CD14-positive monocyte (primary cell): Measurements from ENCODE around the gene SIX6. TPM values are rescaled to one million over a fixed set of nuclear protein-coding genes. Genes with fewer than 3 reads are reported as not detected.

Source experiments
- DNase-seq, 3 donors: peaks; one replicate each; pipeline ENCODE4 v3.0.0-alpha.2; 2011 to 2022
- H2AFZ ChIP-seq: 2 replicates; pipeline ENCODE4 v1.6.0; 2012; ENCODE audit warnings: mild to moderate bottlenecking, low read depth, low read length, inconsistent platforms; ENCODE audit not compliant: insufficient read depth, poor library complexity, severe bottlenecking
- H3K27ac ChIP-seq, 2 donors: 1 replicate in 1 of 2; 2 replicates in 1 of 2; pipeline ENCODE4 v1.5.1; 2012 to 2013; ENCODE audit warnings: low read length in 2 of 2, control low read depth in 1 of 2, inconsistent platforms in 1 of 2, low read depth in 1 of 2, mild to moderate bottlenecking in 1 of 2
- H3K27me3 ChIP-seq, 2 donors: one replicate each; pipeline versions ENCODE4 v1.6.0 to v1.6.1; 2011 to 2013; ENCODE audit warnings: low read length in 2 of 2; ENCODE audit not compliant: control insufficient read depth in 2 of 2, insufficient read depth in 2 of 2
- H3K36me3 ChIP-seq, 2 donors: replicated peaks in 1 of 2; 1 replicate in 1 of 2; 2 replicates in 1 of 2; pipeline versions ENCODE4 v1.5.1 to v1.6.1; 2012 to 2013; ENCODE audit warnings: low read length in 2 of 2, control low read depth in 1 of 2, inconsistent platforms in 1 of 2, mild to moderate bottlenecking in 1 of 2; ENCODE audit not compliant: insufficient read depth in 2 of 2, control insufficient read depth in 1 of 2
- H3K4me1 ChIP-seq, 2 donors: 1 replicate in 1 of 2; 2 replicates in 1 of 2; pipeline versions ENCODE4 v1.5.1 to v1.6.1; 2012 to 2013; ENCODE audit warnings: low read length in 2 of 2, control low read depth in 1 of 2, inconsistent platforms in 1 of 2, mild to moderate bottlenecking in 1 of 2, moderate library complexity in 1 of 2; ENCODE audit not compliant: insufficient read depth in 2 of 2, control insufficient read depth in 1 of 2
- H3K4me2 ChIP-seq: replicated peaks from 2 replicates; pipeline ENCODE3; 2012; ENCODE audit warnings: low read length, moderate library complexity, mild to moderate bottlenecking; ENCODE audit not compliant: poor library complexity, severe bottlenecking; ENCODE audit errors: extremely low read depth
- H3K4me3 ChIP-seq, 3 experiments: fragments of 200-600 bp in 1 of 3; sonication (generic) in 1 of 3; replicated peaks in 1 of 3; 1 replicate in 2 of 3; 2 replicates in 1 of 3; pipeline ENCODE4 v1.5.1; 2011 to 2013; ENCODE audit warnings: low read length in 3 of 3, mild to moderate bottlenecking in 3 of 3, control low read depth in 2 of 3, low read depth in 2 of 3, inconsistent platforms in 1 of 3, moderate library complexity in 1 of 3
- H3K79me2 ChIP-seq: 2 replicates; pipeline ENCODE4 v1.6.0; 2012; ENCODE audit warnings: mild to moderate bottlenecking, control low read depth, inconsistent platforms, low read length, moderate library complexity; ENCODE audit not compliant: insufficient read depth
- H3K9ac ChIP-seq: 2 replicates; pipeline ENCODE4 v1.6.0; 2017; ENCODE audit warnings: low read length, mild to moderate bottlenecking; ENCODE audit not compliant: insufficient read depth, poor library complexity, severe bottlenecking
- H3K9me3 ChIP-seq, 2 donors: replicated peaks in 1 of 2; 1 replicate in 1 of 2; 2 replicates in 1 of 2; pipeline versions ENCODE4 v1.5.1 to v1.6.1; 2012 to 2013; ENCODE audit warnings: low read length in 2 of 2, control low read depth in 1 of 2; ENCODE audit not compliant: control insufficient read depth in 1 of 2, insufficient read depth in 1 of 2
- H4K20me1 ChIP-seq: 2 replicates; pipeline ENCODE4 v1.6.0; 2012; ENCODE audit warnings: mild to moderate bottlenecking, low read length, control low read depth, moderate library complexity; ENCODE audit not compliant: insufficient read depth
- H3K27ac Mint-ChIP-seq, 7 donors: one replicate each; pipeline ENCODE4 v1.8.0; 2020; ENCODE audit warnings: mild to moderate bottlenecking in 7 of 7, mixed read lengths in 7 of 7, moderate library complexity in 6 of 7, inconsistent platforms in 2 of 7
- H3K27me3 Mint-ChIP-seq, 3 donors: one replicate each; pipeline ENCODE4 v1.8.0; 2021 to 2022; ENCODE audit warnings: low read depth in 3 of 3, mild to moderate bottlenecking in 3 of 3, mixed read lengths in 3 of 3, moderate library complexity in 3 of 3, inconsistent platforms in 1 of 3
- H3K36me3 Mint-ChIP-seq, 2 donors: one replicate each; pipeline ENCODE4 v1.8.0; 2020; ENCODE audit warnings: mixed read lengths in 2 of 2, inconsistent platforms in 1 of 2, mild to moderate bottlenecking in 1 of 2
- H3K4me1 Mint-ChIP-seq: one replicate; pipeline ENCODE4 v1.8.0; 2020; ENCODE audit warnings: mild to moderate bottlenecking, mixed read lengths
- H3K4me3 Mint-ChIP-seq, 2 donors: one replicate each; pipeline ENCODE4 v1.8.0; 2020; ENCODE audit warnings: mild to moderate bottlenecking in 2 of 2, mixed read lengths in 2 of 2, moderate library complexity in 1 of 2
- H3K9me3 Mint-ChIP-seq, 7 donors: one replicate each; pipeline ENCODE4 v1.8.0; 2020 to 2022; ENCODE audit warnings: mixed read lengths in 7 of 7, mild to moderate bottlenecking in 6 of 7, moderate library complexity in 6 of 7, inconsistent platforms in 2 of 7
- WGBS: methylation state at CpG from one replicate; pipeline ENCODE4 v1.1.5; 2013; ENCODE audit warnings: missing lambda C conversion rate; ENCODE audit not compliant: insufficient coverage; 5-methylcytosine and 5-hydroxymethylcytosine counted together
- intact Hi-C, 2 donors: fragments of 100-400 bp; cut with micrococcal nuclease; formaldehyde crosslinking; loops; one replicate each; pipeline versions ENCODE4 v1.15.0 to v1.15.1; 2023
- polyA plus RNA-seq, 3 donors: library from polyadenylated mRNA; depleted of rRNA in 1 of 3; unstranded in 2 of 3; stranded (reverse) in 1 of 3; fragments of 300-500 nt in 2 of 3; fragments of >200 nt in 1 of 3; fragmentation: Illumina TruSeq in 2 of 3; gene quantifications; 1 replicate in 2 of 3; 2 replicates in 1 of 3; pipeline ENCODE4 v1.2.3, GENCODE V29; 2012 to 2021
- TF ChIP-seq, protein P1 (sequence below): fragments of 200-600 bp; IDR thresholded peaks from one replicate; pipeline ENCODE4 v1.8.0; 2022; ENCODE audit warnings: antibody characterized with exemption, mild to moderate bottlenecking

Gene SIX6
- polyA plus RNA-seq, 3 donors, result not detected

DNA sequence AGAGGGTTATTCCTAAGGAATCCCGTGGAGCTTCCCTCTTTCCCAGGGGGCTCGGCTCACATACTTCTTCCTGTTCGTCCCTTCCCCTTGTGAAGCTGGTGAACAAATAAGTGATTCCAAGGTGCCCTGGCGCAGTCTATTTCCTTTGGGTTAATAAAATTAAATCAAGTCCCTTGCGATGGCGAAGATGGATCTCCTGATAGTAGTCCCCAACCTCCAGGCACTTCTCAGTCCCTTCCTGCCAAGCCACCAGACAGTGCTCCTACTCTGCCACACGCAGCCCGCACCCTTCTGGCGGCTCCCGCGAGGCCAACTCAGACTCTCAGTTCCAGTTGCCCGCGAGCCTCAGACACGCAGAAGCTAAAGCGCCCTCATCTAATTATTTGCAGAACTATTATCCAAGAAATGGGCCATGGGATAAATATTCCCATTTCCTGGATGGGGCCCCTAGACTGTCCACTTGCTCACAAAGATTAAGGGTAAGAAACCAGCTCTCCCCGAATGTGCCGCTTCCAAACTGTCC is 2.4 kb upstream of the SIX6 start:
- Mint-ChIP-seq H3K36me3 (peaks cover 1 to 2% of the 10 kb centered on the region in 2 donors), H3K27ac (no peak overlapping the region), H3K4me3 (peak overlapping the region in 1 of 2 donors; percentile 76), H3K9me3 (peaks cover 0 to 26% (median 20%) of the 10 kb centered on the region in 7 donors), H3K4me1 (peaks cover 10% of the 10 kb centered on the region), H3K27me3 (peaks cover 83 to 93% (median 85%) of the 10 kb centered on the region in 3 donors)
- Histone ChIP-seq H4K20me1 (no peaks in the 10 kb centered on the region), H3K9me3 (peaks cover 2 to 34% of the 10 kb centered on the region in 2 donors), H2AFZ (no peak overlapping the region), H3K36me3 (no peaks in the 10 kb centered on the region), H3K4me1 (no peaks in the 10 kb centered on the region), H3K27ac (no peak overlapping the region), H3K4me3 (no peak overlapping the region), H3K9ac (no peak overlapping the region), H3K27me3 (peaks cover 82 to 98% of the 10 kb centered on the region in 2 donors), H3K4me2 (no peak overlapping the region), H3K79me2 (no peaks in the 10 kb centered on the region)
- intact Hi-C loops, result no loop called here
- TF ChIP-seq, protein P1, sequence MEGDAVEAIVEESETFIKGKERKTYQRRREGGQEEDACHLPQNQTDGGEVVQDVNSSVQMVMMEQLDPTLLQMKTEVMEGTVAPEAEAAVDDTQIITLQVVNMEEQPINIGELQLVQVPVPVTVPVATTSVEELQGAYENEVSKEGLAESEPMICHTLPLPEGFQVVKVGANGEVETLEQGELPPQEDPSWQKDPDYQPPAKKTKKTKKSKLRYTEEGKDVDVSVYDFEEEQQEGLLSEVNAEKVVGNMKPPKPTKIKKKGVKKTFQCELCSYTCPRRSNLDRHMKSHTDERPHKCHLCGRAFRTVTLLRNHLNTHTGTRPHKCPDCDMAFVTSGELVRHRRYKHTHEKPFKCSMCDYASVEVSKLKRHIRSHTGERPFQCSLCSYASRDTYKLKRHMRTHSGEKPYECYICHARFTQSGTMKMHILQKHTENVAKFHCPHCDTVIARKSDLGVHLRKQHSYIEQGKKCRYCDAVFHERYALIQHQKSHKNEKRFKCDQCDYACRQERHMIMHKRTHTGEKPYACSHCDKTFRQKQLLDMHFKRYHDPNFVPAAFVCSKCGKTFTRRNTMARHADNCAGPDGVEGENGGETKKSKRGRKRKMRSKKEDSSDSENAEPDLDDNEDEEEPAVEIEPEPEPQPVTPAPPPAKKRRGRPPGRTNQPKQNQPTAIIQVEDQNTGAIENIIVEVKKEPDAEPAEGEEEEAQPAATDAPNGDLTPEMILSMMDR, result no peak
- WGBS, result 11% methylated on average over 10 of the region's 17 CpGs
- DNase-seq, result no peak

DNA sequence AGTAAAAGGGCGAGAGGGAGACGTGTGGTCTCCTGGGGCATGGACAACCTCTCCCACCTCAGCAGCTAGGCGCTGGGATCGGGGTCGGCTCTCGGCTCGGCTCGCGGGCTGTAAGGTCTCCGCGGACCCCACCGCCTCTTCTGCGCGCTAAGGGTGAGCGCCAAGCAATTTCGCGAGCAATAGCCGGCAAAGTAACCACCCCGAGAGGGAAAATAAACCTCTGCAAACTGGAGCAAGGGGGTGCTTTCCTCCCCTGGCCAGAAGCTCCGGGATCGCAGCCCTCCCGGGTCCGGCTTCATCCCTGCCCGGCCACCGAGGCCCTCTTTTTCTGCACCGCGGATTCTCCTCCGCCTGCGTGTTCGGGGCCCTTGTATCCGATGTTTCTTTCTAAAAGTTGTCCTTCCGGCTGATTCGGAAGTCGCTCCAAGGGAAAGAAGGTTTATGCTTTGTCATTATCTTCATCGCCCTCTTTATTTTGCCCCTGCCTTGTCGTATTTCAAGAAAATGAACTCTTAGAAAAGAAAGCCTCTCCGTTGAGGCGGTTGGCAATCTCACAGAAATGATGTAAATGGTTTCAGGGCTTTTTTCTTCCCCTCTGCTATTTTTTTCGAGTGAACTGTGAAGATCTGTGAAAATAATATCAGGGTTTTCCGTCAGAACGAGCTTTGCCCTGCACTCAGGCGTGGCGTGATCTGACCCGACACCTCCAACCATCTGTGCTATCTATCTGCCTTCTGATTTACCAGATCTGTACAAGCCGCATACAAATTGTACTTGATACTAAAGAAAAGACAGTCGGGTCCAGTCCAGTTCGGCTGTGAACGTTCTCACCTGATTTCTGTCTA is 1.7 kb upstream of the SIX6 start:
- Histone ChIP-seq H3K79me2 (no peaks in the 10 kb centered on the region), H3K4me3 (no peak overlapping the region), H3K4me2 (no peak overlapping the region), H3K36me3 (no peaks in the 10 kb centered on the region), H2AFZ (no peak overlapping the region), H4K20me1 (no peaks in the 10 kb centered on the region), H3K4me1 (no peaks in the 10 kb centered on the region), H3K9me3 (peaks cover 2 to 41% of the 10 kb centered on the region in 2 donors), H3K9ac (no peak overlapping the region), H3K27ac (no peak overlapping the region), H3K27me3 (peaks cover 89 to 98% of the 10 kb centered on the region in 2 donors)
- intact Hi-C loops, result no loop called here
- H3K9me3 Mint-ChIP-seq, result peaks cover 0 to 26% (median 22%) of the 10 kb centered on the region in 7 donors
- H3K36me3 Mint-ChIP-seq, result peaks cover 1 to 2% of the 10 kb centered on the region in 2 donors
- WGBS, result 11% methylated on average over 25 of the region's 48 CpGs
- peaks cover 87 to 95% (median 88%) of the 10 kb centered on the region in 3 donors for H3K27me3 Mint-ChIP-seq
- no peak overlapping the region for H3K27ac Mint-ChIP-seq
- DNase-seq, result no peak
- peaks cover 10% of the 10 kb centered on the region for H3K4me1 Mint-ChIP-seq
- peak overlapping the region in 1 of 2 donors; percentile 76 for H3K4me3 Mint-ChIP-seq
- TF ChIP-seq, protein P1, result no peak
